GM13976 (cell line): ENCODE measurements around the gene KRT33B.

Experiments used
- DNase-seq: peaks from one replicate; pipeline ENCODE4 v3.0.0; 2012; ENCODE audit warnings: low spot score
- CTCF ChIP-seq: IDR thresholded peaks from 2 replicates; pipeline ENCODE4 v1.5.1; 2012; ENCODE audit warnings: borderline replicate concordance, mild to moderate bottlenecking; ENCODE audit not compliant: insufficient read depth; ENCODE audit errors: extremely low read depth, missing control alignments, control extremely low read depth
- in situ Hi-C: fragments of 300-500 bp; cut with MboI; formaldehyde crosslinking; loops from one replicate; pipeline ENCODE4 v1.12.0; 2022; ENCODE audit warnings: low sequenced_read_pairs, mixed read lengths, inconsistent platforms; ENCODE audit not compliant: unreplicated experiment

KRT33B gene

DNA sequence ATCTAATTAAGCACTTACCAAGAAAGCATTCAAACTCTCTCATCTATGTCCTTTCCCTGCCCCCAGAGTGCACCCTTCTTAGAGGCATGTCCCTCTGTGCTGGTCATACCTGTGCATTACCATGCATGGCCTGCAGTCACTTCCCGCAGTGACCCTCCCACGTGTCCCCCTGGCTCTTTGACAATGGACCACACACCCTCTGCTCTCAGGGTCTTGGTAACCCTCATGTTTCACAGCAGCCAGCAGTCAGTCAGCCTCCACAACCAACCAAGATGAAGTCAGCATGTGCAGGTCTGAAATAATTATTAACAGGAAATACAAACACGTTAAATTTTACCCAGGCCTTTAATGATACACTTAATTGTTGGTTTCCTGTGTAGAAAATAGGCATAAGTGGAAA lies 29.1 kb downstream of the KRT33B start:
- DNase-seq, result no peak
- TF ChIP-seq CTCF, result no peak
- in situ Hi-C loops, result no loop called here

GRCh38 chr17:41339571-41340172 lies 29.9 kb downstream of the KRT33B start:
- DNase-seq, result no peak
- in situ Hi-C loops, result no loop called here
- TF ChIP-seq CTCF, result no peak

DNA sequence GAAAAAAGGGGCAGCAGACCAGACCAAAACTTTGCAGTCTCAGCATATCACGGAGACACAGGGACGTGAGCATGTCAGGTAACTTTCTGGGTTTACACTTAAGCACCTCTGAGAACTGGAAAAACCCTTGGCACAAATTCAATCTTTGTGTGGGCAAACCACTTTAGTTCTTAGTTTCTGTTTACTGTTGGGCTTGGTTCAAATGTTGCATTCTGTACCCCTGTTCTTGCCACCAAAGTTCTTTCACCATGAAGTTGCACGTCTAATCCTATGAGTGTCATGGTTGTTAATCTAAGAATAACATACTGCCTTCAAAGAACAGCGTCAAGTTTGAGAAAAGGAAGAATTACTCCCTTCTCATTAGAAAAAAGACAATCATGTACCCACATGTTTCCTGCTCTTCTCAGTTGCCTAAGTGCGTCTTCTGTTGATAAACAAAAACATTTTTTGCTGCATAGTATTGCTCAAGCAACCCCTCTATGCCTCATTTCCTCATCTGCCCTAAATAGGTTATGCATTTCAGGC lies 30.6 kb downstream of the KRT33B start:
- in situ Hi-C loops, result no loop called here
- no peak for TF ChIP-seq CTCF
- no peak for DNase-seq

DNA sequence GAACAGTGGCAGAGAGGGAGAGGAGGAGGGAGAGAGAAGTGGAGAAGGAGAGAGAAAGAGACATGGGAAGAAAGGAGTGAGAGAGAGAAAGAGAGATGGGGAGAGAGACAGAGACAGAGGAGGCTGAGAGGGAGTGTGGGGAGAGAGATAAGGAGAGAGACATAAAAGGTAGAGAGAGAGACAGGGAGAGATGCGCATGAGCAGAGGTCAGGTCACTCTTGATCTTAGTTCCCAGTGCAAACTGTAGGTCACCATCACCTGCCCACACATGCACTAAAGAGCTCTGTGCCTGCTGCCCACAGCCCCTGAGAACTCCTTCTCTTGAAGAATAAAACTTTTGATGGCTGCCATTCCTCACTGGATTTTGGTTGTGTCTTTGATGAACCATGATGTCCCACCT lies 33.9 kb downstream of the KRT33B start:
- in situ Hi-C loops, result no loop called here
- no peak for TF ChIP-seq CTCF
- DNase-seq, result no peak

GRCh38 chr17:41334385-41335305 lies 35.0 kb downstream of the KRT33B start:
- no peak for DNase-seq
- in situ Hi-C loops, result no loop called here
- no peak for TF ChIP-seq CTCF

- in situ Hi-C loops, result no loop called here
- no peak for DNase-seq
Measured at GRCh38 chr17:41333836-41334235, 35.8 kb downstream of the KRT33B start.

More at GRCh38 chr17:41333836-41334235, 35.8 kb downstream of the KRT33B start:
- no peak for TF ChIP-seq CTCF
